GM12891 (cell line): ENCODE measurements around the gene ZNF641.

Experiments
- PAX5 ChIP-seq: IDR thresholded peaks from 2 replicates; pipeline ENCODE4 v1.6.1; 2011; ENCODE audit warnings: low read length, moderate library complexity, mild to moderate bottlenecking; ENCODE audit not compliant: insufficient read depth, severe bottlenecking
- POLR2A ChIP-seq: IDR thresholded peaks from 2 replicates; pipeline ENCODE4 v1.6.1; 2011; ENCODE audit warnings: low read depth, low read length, control low read depth
- POLR2AphosphoS5 ChIP-seq: IDR thresholded peaks from 2 replicates; pipeline ENCODE4 v1.6.1; 2011; ENCODE audit warnings: low read depth, low read length, control low read depth
- SPI1 ChIP-seq: IDR thresholded peaks from 2 replicates; pipeline ENCODE4 v1.6.1; 2011; ENCODE audit warnings: low read depth, low read length, control low read depth
- TAF1 ChIP-seq: IDR thresholded peaks from 2 replicates; pipeline ENCODE4 v1.6.1; 2011; ENCODE audit warnings: low read depth, low read length, control low read depth

DNA sequence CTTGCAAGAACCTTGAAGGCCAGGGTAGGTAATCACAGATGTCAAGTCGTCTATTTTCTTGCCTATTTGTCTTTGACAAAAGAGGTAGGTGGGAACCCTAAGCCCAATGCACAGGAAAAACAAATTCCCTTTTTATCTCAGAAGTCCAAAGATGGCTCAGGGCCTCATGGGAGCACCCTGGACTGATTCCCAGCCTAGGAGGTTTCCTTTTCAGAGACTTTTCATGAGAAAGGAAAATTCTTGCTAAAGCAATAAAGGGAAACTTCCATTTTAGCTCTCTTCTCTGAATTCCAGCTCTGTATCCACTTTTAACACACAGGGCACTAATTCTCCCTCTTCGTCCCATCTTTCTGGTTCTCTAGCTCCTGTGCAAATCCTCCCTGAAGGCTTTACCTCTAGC is 1.2 kb downstream of the ZNF641 start:
- no peak for TF ChIP-seq POLR2AphosphoS5
- no peak for TF ChIP-seq POLR2A
- TF ChIP-seq SPI1, result no peak
- TF ChIP-seq TAF1, result no peak
- TF ChIP-seq PAX5, result no peak
